NB4 (cell line): Measurements from ENCODE around the gene TNFRSF25.

Source experiments
- CTCF ChIP-seq: IDR thresholded peaks from one replicate; pipeline ENCODE4 v1.5.1; 2012; ENCODE audit warnings: low read depth, low read length
- MYC ChIP-seq: IDR thresholded peaks from 2 replicates; pipeline ENCODE4 v1.6.1; 2011; ENCODE audit warnings: low read depth, low read length
- POLR2A ChIP-seq: IDR thresholded peaks from 2 replicates; pipeline ENCODE4 v1.6.1; 2011; ENCODE audit warnings: mild to moderate bottlenecking; ENCODE audit not compliant: insufficient read length; ENCODE audit errors: extremely low read depth

GRCh38 chr1:6463120-6463412 lies 2.9 kb downstream of the TNFRSF25 start:
- TF ChIP-seq CTCF (no peak), MYC (no peak), POLR2A (no peak)
